Measurements from ENCODE around the gene DCDC1. TPM values are rescaled to one million over a fixed set of nuclear protein-coding genes. Genes with fewer than 3 reads are reported as not detected.

Gene DCDC1
- total and polyA plus RNA-seq, 9 of the 15 experiments (the other 6 are each of a cell fraction or from before 2014, with no cell fraction given): 0.05 to 0.18 (median 0.08) TPM; not detected in 3

GRCh38 chr11:31369348-31370329 lies at the start of gene DCDC1, which contains the start of gene DNAJC24 (continued):
- TF ChIP-seq CUX1 (CRISPR knock-in tag; IDR thresholded peaks at IDR 0.05): no peak
- no peak for TF ChIP-seq FOSL1 (tag; conservative IDR thresholded peaks at IDR 0.05)
- no peak for TF ChIP-seq CTCFL (IDR thresholded peaks at IDR 0.05; ENCODE audit: borderline replicate concordance, insufficient read depth, low read depth, low read length, poor library complexity, severe bottlenecking)
- TF ChIP-seq ZNF699 (CRISPR knock-in tag; IDR thresholded peaks at IDR 0.05; ENCODE audit: insufficient replicate concordance): no peak
- no peak for TF ChIP-seq YBX1 (IDR thresholded peaks at IDR 0.05)
- TF ChIP-seq ZNF174 (CRISPR knock-in tag; IDR thresholded peaks at IDR 0.05): no peak
- no peak for TF ChIP-seq MYBL2 (IDR thresholded peaks at IDR 0.05; ENCODE audit: low read depth)
- TF ChIP-seq MYBL2 (CRISPR knock-in tag; IDR thresholded peaks at IDR 0.05; ENCODE audit: borderline replicate concordance): no peak
- no peak for TF ChIP-seq ZNF318 (IDR thresholded peaks at IDR 0.05; ENCODE audit: borderline replicate concordance in 1 of 2, low read depth in 1 of 2)
- TF ChIP-seq GABPB1 (CRISPR knock-in tag; IDR thresholded peaks at IDR 0.05): peak; percentile 99

Measured in K562 (cell line).